K562 (cell line): Measurements from ENCODE around the gene DAGLA. TPM values are rescaled to one million over a fixed set of nuclear protein-coding genes. Genes with fewer than 3 reads are reported as not detected.

Source experiments
- ATAC-seq: fragments of 200-7000 bp; cut with Tn5 transposase; 3 replicates; pipeline ENCODE4 v1.9.1; 2020; ENCODE audit warnings: moderate library complexity
- BruUV-seq: library from RNA; stranded (reverse); fragments of 400-500 nt; replicated peaks from 2 replicates; lab custom pipeline; 2021; lab: Mats Ljungman, UMichigan
- CTCF ChIA-PET: fragments of 300-600 bp; formaldehyde crosslinking; extraction: SDS; loops from one replicate; lab custom pipeline; 2021; ENCODE audit warnings: low intra/inter-chr PET ratio; lab: Yijun Ruan, JAX
- POLR2A ChIA-PET: fragments of 300-600, 350-650 bp; sonication (Branson Sonifier 250); formaldehyde crosslinking; extraction: SDS; loops from one replicate; lab custom pipeline; 2021; ENCODE audit warnings: antibody characterized with exemption, inconsistent platforms; lab: Yijun Ruan, JAX
- DNase-seq, 4 experiments: peaks; one replicate each; pipeline versions ENCODE4 v3.0.0 to v3.0.0-alpha.2; 2011 to 2018; ENCODE audit warnings: low spot score in 3 of 4, mixed read lengths in 3 of 4; ENCODE audit errors: extremely low read depth in 1 of 4
- FAIRE-seq: peaks from 2 replicates; lab custom pipeline; 2011; peaks lifted over from hg19 to GRCh38; lab: Jason Lieb, UNC
- H2AFZ ChIP-seq: 2 replicates; pipeline ENCODE4 v1.6.0; 2011; ENCODE audit warnings: low read depth, low read length, control low read depth, inconsistent platforms
- H3K27ac ChIP-seq: fragments of 200-600 bp; 3 replicates; pipeline ENCODE4 v1.8.0; 2011; ENCODE audit warnings: low read depth, mild to moderate bottlenecking, control low read depth, inconsistent platforms, low read length, moderate library complexity, mixed read lengths; ENCODE audit errors: extremely low read depth
- H3K27me3 ChIP-seq, 2 experiments: fragments of 300-600 bp in 1 of 2; 2 replicates in 1 of 2; 3 replicates in 1 of 2; pipeline versions ENCODE4 v1.6.0 to v1.8.0; 2011; ENCODE audit warnings: inconsistent platforms in 2 of 2, low read length in 2 of 2, mild to moderate bottlenecking in 1 of 2, mixed read lengths in 1 of 2, moderate library complexity in 1 of 2; ENCODE audit not compliant: control insufficient read depth in 2 of 2, insufficient read depth in 2 of 2
- H3K36me3 ChIP-seq: fragments of 300-600 bp; 3 replicates; pipeline ENCODE4 v1.8.0; 2011; ENCODE audit warnings: mild to moderate bottlenecking, low read length, inconsistent platforms; ENCODE audit not compliant: control insufficient read depth, insufficient read depth
- H3K4me1 ChIP-seq, 2 experiments: fragments of 200-600 bp in 1 of 2; replicated peaks in 1 of 2; 2 replicates in 1 of 2; 3 replicates in 1 of 2; pipeline versions ENCODE4 v1.5.1 to v1.8.0; 2011; ENCODE audit warnings: inconsistent platforms in 2 of 2, low read length in 2 of 2, mild to moderate bottlenecking in 1 of 2, mixed read lengths in 1 of 2, moderate library complexity in 1 of 2; ENCODE audit not compliant: control insufficient read depth in 2 of 2, insufficient read depth in 2 of 2
- H3K4me2 ChIP-seq: 2 replicates; pipeline ENCODE4 v1.6.1; 2011; ENCODE audit warnings: low read length, control low read depth, inconsistent platforms, mixed read lengths; ENCODE audit not compliant: insufficient read depth
- H3K4me3 ChIP-seq: fragments of 200-600 bp; sonication (generic), shearing (Covaris generic); 2 replicates; pipeline ENCODE4 v1.5.1; 2016; ENCODE audit warnings: control low read depth, inconsistent platforms
- H3K79me2 ChIP-seq: fragments of 200-600 bp; 3 replicates; pipeline ENCODE4 v1.8.0; 2011; ENCODE audit warnings: low read length, inconsistent platforms; ENCODE audit not compliant: control insufficient read depth, insufficient read depth
- H3K9ac ChIP-seq, 2 experiments: 2 replicates each; pipeline versions ENCODE4 v1.6.0 to v1.6.1; 2011; ENCODE audit warnings: low read depth in 2 of 2, low read length in 2 of 2, control low read depth in 1 of 2, inconsistent platforms in 1 of 2, mild to moderate bottlenecking in 1 of 2, mixed read lengths in 1 of 2; ENCODE audit not compliant: insufficient read depth in 1 of 2
- H3K9me1 ChIP-seq: one replicate; pipeline ENCODE4 v1.6.0; 2011; ENCODE audit warnings: inconsistent platforms, mild to moderate bottlenecking, low read length, moderate library complexity; ENCODE audit not compliant: control insufficient read depth, insufficient read depth
- H3K9me3 ChIP-seq: replicated peaks from 2 replicates; pipeline ENCODE4 v1.5.1; 2011; ENCODE audit warnings: low read depth, low read length, inconsistent platforms; ENCODE audit not compliant: control insufficient read depth, insufficient read depth
- H4K20me1 ChIP-seq: replicated peaks from 2 replicates; pipeline ENCODE4 v1.6.1; 2011; ENCODE audit warnings: low read length, inconsistent platforms, mixed read lengths; ENCODE audit not compliant: control insufficient read depth, insufficient read depth
- ATF7 ChIP-seq: fragments of 450-650 bp; IDR thresholded peaks from 2 replicates; pipeline ENCODE4 v1.7.1; 2014; ENCODE audit warnings: mild to moderate bottlenecking, moderate library complexity
- CBFB ChIP-seq: sonication (generic); formaldehyde crosslinking; IDR thresholded peaks from 2 replicates; pipeline ENCODE4 v1.4.0; 2020; ENCODE audit warnings: mild to moderate bottlenecking, missing genetic modification reagents
- CBX5 ChIP-seq: IDR thresholded peaks from 2 replicates; pipeline ENCODE4 v1.6.1; 2014; ENCODE audit warnings: low read depth, borderline replicate concordance
- CHD1 ChIP-seq: fragments of 200-600 bp; sonication (generic); IDR thresholded peaks from one replicate; pipeline ENCODE4 v1.6.1; 2012; ENCODE audit warnings: mild to moderate bottlenecking, moderate library complexity, low read length, inconsistent platforms
- FOXJ2 ChIP-seq: fragments of 200-800 bp; sonication (Bioruptor generic); IDR thresholded peaks from 2 replicates; pipeline ENCODE4 v1.6.1; 2016; ENCODE audit warnings: missing genetic modification characterization, missing compliant biosample characterization
- FOXJ3 ChIP-seq: sonication (generic); formaldehyde crosslinking; IDR thresholded peaks from 2 replicates; pipeline ENCODE4 v1.4.0; 2020; ENCODE audit warnings: mild to moderate bottlenecking, missing genetic modification reagents
- GTF2E2 ChIP-seq: fragments of 200-800 bp; sonication (Bioruptor generic); IDR thresholded peaks from 2 replicates; pipeline ENCODE4 v1.6.1; 2016; ENCODE audit warnings: missing genetic modification characterization, missing compliant biosample characterization
- HDAC1 ChIP-seq, 2 experiments: fragments of 450-650 bp; IDR thresholded peaks; 2 replicates each; pipeline ENCODE4 v1.6.1; 2016 to 2017; ENCODE audit warnings: inconsistent platforms in 1 of 2, mild to moderate bottlenecking in 1 of 2, moderate library complexity in 1 of 2
- HDGF ChIP-seq: fragments of 450-650 bp; IDR thresholded peaks from 2 replicates; pipeline ENCODE4 v1.6.1; 2016
- POLR2AphosphoS2 ChIP-seq: IDR thresholded peaks from 2 replicates; pipeline ENCODE4 v1.6.1; 2012; ENCODE audit warnings: low read length, improper control_type of control experiment
- POU5F1 ChIP-seq: fragments of 150-350 bp; IDR thresholded peaks from 2 replicates; pipeline ENCODE4 v1.6.1; 2014; ENCODE audit warnings: borderline replicate concordance, low read length, low read depth, mild to moderate bottlenecking; ENCODE audit not compliant: partially characterized antibody
- RBM25 ChIP-seq: fragments of 200-400 bp; formaldehyde crosslinking; IDR thresholded peaks from 2 replicates; pipeline ENCODE4 v1.6.1; 2018; ENCODE audit warnings: low read length, low read depth, moderate library complexity; ENCODE audit not compliant: severe bottlenecking
- SETDB1 ChIP-seq: IDR thresholded peaks from one replicate; pipeline ENCODE4 v1.6.1; 2012; ENCODE audit warnings: low read length, control low read depth, inconsistent platforms
- SMARCA5 ChIP-seq: fragments of 450-650 bp; IDR thresholded peaks from 2 replicates; pipeline ENCODE4 v1.6.1; 2016
- SMARCE1 ChIP-seq: fragments of 450-650 bp; IDR thresholded peaks from 2 replicates; pipeline ENCODE4 v1.7.1; 2016; ENCODE audit warnings: mild to moderate bottlenecking
- TBL1XR1 ChIP-seq, 2 experiments: IDR thresholded peaks; 2 replicates each; pipeline ENCODE4 v1.6.1; 2012; ENCODE audit warnings: improper control_type of control experiment in 2 of 2, low read length in 2 of 2, mild to moderate bottlenecking in 1 of 2
- TCF7L2 ChIP-seq: fragments of 150-350 bp; IDR thresholded peaks from 2 replicates; pipeline ENCODE4 v1.6.1; 2016; ENCODE audit warnings: low read depth, mild to moderate bottlenecking, low read length, moderate library complexity
- ZNF175 ChIP-seq: fragments of 200-800 bp; sonication (Bioruptor generic); IDR thresholded peaks from 2 replicates; pipeline ENCODE4 v1.6.1; 2016; ENCODE audit warnings: low read depth, mild to moderate bottlenecking, missing genetic modification characterization, missing compliant biosample characterization
- WGBS: fragments of 100-300 bp; shearing (Covaris generic); methylation state at CpG from one replicate; pipeline ENCODE4 v1.1.6; 2016; ENCODE audit warnings: low coverage, mixed read lengths; ENCODE audit not compliant: insufficient coverage; ENCODE audit errors: missing lambda C conversion rate; 5-methylcytosine and 5-hydroxymethylcytosine counted together
- in situ Hi-C: fragments of 300-500 bp; cut with MboI; formaldehyde crosslinking; loops from 4 replicates; pipeline ENCODE4 v1.15.0; 2018; ENCODE audit warnings: inconsistent platforms, mixed read lengths
- intact Hi-C: fragments of 100-400 bp; cut with micrococcal nuclease; formaldehyde crosslinking; loops from 2 replicates; pipeline ENCODE4 v1.14.2; 2022
- polyA plus RNA-seq, 8 experiments: library from polyadenylated mRNA; depleted of rRNA in 4 of 8; stranded (reverse) in 5 of 8; unstranded in 3 of 8; fragments of >200 nt; fragmentation: Nextera tagmentation in 2 of 8; fragmentation: Illumina TruSeq in 1 of 8; extraction: Ambion mirVana in 2 of 8; extraction: Trizol in 1 of 8; gene quantifications; 2 replicates each; pipeline versions ENCODE4 v1.2.1 to v1.2.3, GENCODE V29; 2011 to 2014; ENCODE audit warnings: inconsistent platforms in 1 of 8, missing spikeins in 1 of 8
- total RNA-seq, 7 experiments: library from RNA; depleted of rRNA in 6 of 7; stranded (reverse); fragments of >200 nt in 6 of 7; fragmentation: Illumina TruSeq in 2 of 7; extraction: Trizol in 2 of 7; gene quantifications; 2 replicates each; pipeline versions ENCODE4 v1.2.1 to v1.2.3, GENCODE V29; 2011 to 2021; ENCODE audit warnings: low replicate concordance in 1 of 7
- TF ChIP-seq, protein P1 (sequence below): fragments of 200-800 bp; sonication (Bioruptor generic); IDR thresholded peaks from 2 replicates; pipeline ENCODE4 v1.6.1; 2017; ENCODE audit warnings: missing genetic modification characterization, missing compliant biosample characterization

Gene DAGLA
- total and polyA plus RNA-seq, 9 of the 15 experiments (the other 6 are each of a cell fraction or from before 2014, with no cell fraction given), result 0.03 to 0.16 (median 0.04) TPM; not detected in 4

- TF ChIP-seq, protein P1, sequence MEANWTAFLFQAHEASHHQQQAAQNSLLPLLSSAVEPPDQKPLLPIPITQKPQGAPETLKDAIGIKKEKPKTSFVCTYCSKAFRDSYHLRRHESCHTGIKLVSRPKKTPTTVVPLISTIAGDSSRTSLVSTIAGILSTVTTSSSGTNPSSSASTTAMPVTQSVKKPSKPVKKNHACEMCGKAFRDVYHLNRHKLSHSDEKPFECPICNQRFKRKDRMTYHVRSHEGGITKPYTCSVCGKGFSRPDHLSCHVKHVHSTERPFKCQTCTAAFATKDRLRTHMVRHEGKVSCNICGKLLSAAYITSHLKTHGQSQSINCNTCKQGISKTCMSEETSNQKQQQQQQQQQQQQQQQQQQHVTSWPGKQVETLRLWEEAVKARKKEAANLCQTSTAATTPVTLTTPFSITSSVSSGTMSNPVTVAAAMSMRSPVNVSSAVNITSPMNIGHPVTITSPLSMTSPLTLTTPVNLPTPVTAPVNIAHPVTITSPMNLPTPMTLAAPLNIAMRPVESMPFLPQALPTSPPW, result peak; percentile 43; the same call in 1 of the 2 replicates
- TF ChIP-seq CHD1, result no peak
Measured at GRCh38 chr11:61695917-61696316, 15.7 kb downstream of the DAGLA start (continued).

DNA sequence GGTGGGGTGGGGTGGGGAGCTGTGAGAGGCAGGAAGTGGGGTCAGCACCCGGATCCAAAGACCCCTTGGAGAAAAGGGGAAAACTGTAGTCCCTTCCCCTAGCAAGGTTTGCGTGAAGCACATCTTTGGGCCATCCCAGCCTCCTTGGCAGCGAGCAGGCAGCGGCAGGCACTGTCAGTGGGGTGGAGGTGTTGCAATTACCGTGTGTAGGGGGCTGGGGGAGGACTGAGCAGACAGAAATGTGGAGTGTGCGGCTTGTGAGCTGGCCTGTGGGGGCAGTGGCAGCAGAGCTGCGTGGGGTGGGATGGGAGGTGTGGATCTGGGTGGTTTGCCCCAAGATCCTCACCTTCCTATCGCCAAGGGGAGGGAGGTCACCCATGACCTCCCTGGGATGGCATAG lies 16.4 kb downstream of the DAGLA start:
- DNase-seq, result no peak
- Histone ChIP-seq H4K20me1 (peaks cover 7% of the 10 kb centered on the region; the same call in 1 of the 2 replicates), H3K9me3 (no peaks in the 10 kb centered on the region), H2AFZ (no peak overlapping the region), H3K27ac (no peak overlapping the region), H3K9me1 (peaks cover 3% of the 10 kb centered on the region), H3K79me2 (no peaks in the 10 kb centered on the region), H3K36me3 (no peaks in the 10 kb centered on the region), H3K9ac (no peak overlapping the region), H3K4me2 (no peak overlapping the region), H3K4me3 (no peak overlapping the region), H3K4me1 (peaks cover 0 to 33% of the 10 kb centered on the region in 2 experiments; a peak in 4 of 5 replicates), H3K27me3 (peaks cover 27 to 66% of the 10 kb centered on the region in 2 experiments; a peak in 3 of 5 replicates)
- 17% methylated on average over 2 of the region's 8 CpGs for WGBS
- no TSS peak for BruUV-seq
- no peak for TF ChIP-seq FOXJ3 (CRISPR knock-in tag)
- TF ChIP-seq RBM25, result no peak
- no peak for TF ChIP-seq TCF7L2
- TF ChIP-seq SMARCE1, result no peak
- TF ChIP-seq POU5F1, result no peak
- TF ChIP-seq CBX5, result no peak
- no peak for TF ChIP-seq TBL1XR1 (IDR thresholded peaks at IDR 0.05; ENCODE audit: low read length in 2 of 2)
- TF ChIP-seq HDGF, result no peak
- TF ChIP-seq FOXJ2, result no peak
- TF ChIP-seq ATF7, result no peak
- TF ChIP-seq ZNF175 (CRISPR knock-in tag), result no peak
- no peak for TF ChIP-seq SMARCA5
- no peak for TF ChIP-seq POLR2AphosphoS2
- TF ChIP-seq GTF2E2 (tag), result no peak
- TF ChIP-seq HDAC1 (IDR thresholded peaks at IDR 0.05), result no peak
- TF ChIP-seq CBFB (CRISPR knock-in tag), result no peak
- TF ChIP-seq SETDB1, result no peak
- FAIRE-seq, result no peak
- intact Hi-C loops, result no loop called here
- POLR2A ChIA-PET, result no interaction called here
- in situ Hi-C loops, result no loop called here
- ATAC-seq, result no peak
- CTCF ChIA-PET, result no interaction called here
